Endothelial cell of umbilical vein (primary cell): ENCODE data around the gene MOAP1.

Source experiments
- CTCF ChIP-seq, 2 donors: IDR thresholded peaks; 1 replicate in 1 of 2; 2 replicates in 1 of 2; pipeline ENCODE4 v1.5.1; 2011; ENCODE audit warnings: low read length in 2 of 2, mild to moderate bottlenecking in 2 of 2, moderate library complexity in 2 of 2, control low read depth in 1 of 2, inconsistent platforms in 1 of 2, low read depth in 1 of 2; ENCODE audit not compliant: insufficient read depth in 1 of 2; ENCODE audit errors: extremely low read depth in 1 of 2
- FOS ChIP-seq: IDR thresholded peaks from 2 replicates; pipeline ENCODE4 v1.6.1; 2011; ENCODE audit warnings: mild to moderate bottlenecking, low read length, moderate library complexity, borderline replicate concordance; ENCODE audit not compliant: insufficient read depth
- MYC ChIP-seq: IDR thresholded peaks from one replicate; pipeline ENCODE4 v1.6.1; 2011; ENCODE audit warnings: mild to moderate bottlenecking, low read depth, low read length
- POLR2A ChIP-seq: IDR thresholded peaks from 2 replicates; pipeline ENCODE4 v1.6.1; 2012; ENCODE audit warnings: low read depth, mild to moderate bottlenecking, control low read depth, low read length
- POLR2AphosphoS5 ChIP-seq: IDR thresholded peaks from 2 replicates; pipeline ENCODE4 v1.6.1; 2012; ENCODE audit warnings: low read depth, mild to moderate bottlenecking, control low read depth, low read length, moderate library complexity; ENCODE audit not compliant: insufficient read depth

GRCh38 chr14:93195316-93195999, 10.8 kb upstream of the MOAP1 start:
- TF ChIP-seq POLR2A (no peak), CTCF (IDR thresholded peaks at IDR 0.05; ENCODE audit: extremely low read depth in 1 of 2, insufficient read depth in 1 of 2, low read depth in 1 of 2, low read length in 2 of 2) (no peak), POLR2AphosphoS5 (no peak), MYC (no peak), FOS (no peak)
